Measurements from ENCODE around the gene SPOCK1. TPM values are rescaled to one million over a fixed set of nuclear protein-coding genes. Genes with fewer than 3 reads are reported as not detected.

SPOCK1 gene
- polyA plus RNA-seq, 1 donor = 6.3 TPM

- Histone ChIP-seq H3K4me3 (ENCODE audit: low read length) (no peak overlapping the region), H3K36me3 (ENCODE audit: control insufficient read depth, insufficient read depth, low read length) (no peaks in the 10 kb centered on the region), H3K9me3 (ENCODE audit: control insufficient read depth, low read depth, low read length) (no peaks in the 10 kb centered on the region), H3K4me1 (ENCODE audit: control insufficient read depth, insufficient read depth, low read length) (peaks cover 5% of the 10 kb centered on the region), H3K27me3 (ENCODE audit: control insufficient read depth, insufficient read depth, low read length) (peaks cover 2% of the 10 kb centered on the region), H3K27ac (ENCODE audit: low read length) (no peak overlapping the region)
- no CpG with 5 or more reads among the region's 1 CpG for WGBS (ENCODE audit: insufficient coverage, low lambda C conversion rate)
- DNase-seq = no peak
Measured at GRCh38 chr5:137148159-137148558, 351.0 kb downstream of the SPOCK1 start.

- no CpG with 5 or more reads among the region's 5 CpGs for WGBS (ENCODE audit: insufficient coverage, low lambda C conversion rate)
- H3K4me1 ChIP-seq (ENCODE audit: control insufficient read depth, insufficient read depth, low read length) = peaks cover 5% of the 10 kb centered on the region
- no peaks in the 10 kb centered on the region for H3K36me3 ChIP-seq (ENCODE audit: control insufficient read depth, insufficient read depth, low read length)
- H3K27me3 ChIP-seq (ENCODE audit: control insufficient read depth, insufficient read depth, low read length) = peaks cover 2% of the 10 kb centered on the region
- H3K4me3 ChIP-seq (ENCODE audit: low read length) = no peak overlapping the region
- no peak overlapping the region for H3K27ac ChIP-seq (ENCODE audit: low read length)
- H3K9me3 ChIP-seq (ENCODE audit: control insufficient read depth, low read depth, low read length) = no peaks in the 10 kb centered on the region
- no peak for DNase-seq
Measured at GRCh38 chr5:137147346-137147745, 351.8 kb downstream of the SPOCK1 start.

DNA sequence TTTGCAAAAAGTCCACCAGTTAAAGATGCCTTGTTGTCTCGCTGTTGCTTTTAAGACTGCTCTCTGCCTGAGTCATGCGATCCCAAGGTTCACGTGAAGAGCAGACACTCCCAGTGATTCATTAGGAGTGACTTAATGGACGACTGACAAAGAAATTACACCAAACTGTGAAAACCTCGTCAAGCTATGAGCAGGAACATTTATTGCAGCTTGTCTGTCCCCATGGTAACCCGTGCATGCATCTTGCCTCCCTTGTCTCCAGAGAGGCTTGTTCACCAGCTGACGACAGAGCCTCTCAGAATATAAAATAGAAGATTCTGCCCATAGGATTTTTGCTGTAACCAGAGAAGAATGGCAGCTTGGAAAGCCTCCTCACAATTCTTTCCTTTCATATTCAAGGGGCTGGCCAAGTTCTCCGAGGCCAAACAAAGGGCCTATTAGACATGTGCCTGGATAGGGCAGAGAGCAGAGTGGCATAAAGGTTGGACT lies 352.7 kb downstream of the SPOCK1 start:
- H3K9me3 ChIP-seq (ENCODE audit: control insufficient read depth, low read depth, low read length) = no peaks in the 10 kb centered on the region
- peaks cover 5% of the 10 kb centered on the region for H3K4me1 ChIP-seq (ENCODE audit: control insufficient read depth, insufficient read depth, low read length)
- H3K36me3 ChIP-seq (ENCODE audit: control insufficient read depth, insufficient read depth, low read length) = no peaks in the 10 kb centered on the region
- H3K27me3 ChIP-seq (ENCODE audit: control insufficient read depth, insufficient read depth, low read length) = peaks cover 2% of the 10 kb centered on the region
- peak overlapping the region; percentile 28 for H3K27ac ChIP-seq (ENCODE audit: low read length)
- no CpG with 5 or more reads among the region's 8 CpGs for WGBS (ENCODE audit: insufficient coverage, low lambda C conversion rate)
- H3K4me3 ChIP-seq (ENCODE audit: low read length) = no peak overlapping the region
- peak; percentile 82 to 94 for DNase-seq

DNA sequence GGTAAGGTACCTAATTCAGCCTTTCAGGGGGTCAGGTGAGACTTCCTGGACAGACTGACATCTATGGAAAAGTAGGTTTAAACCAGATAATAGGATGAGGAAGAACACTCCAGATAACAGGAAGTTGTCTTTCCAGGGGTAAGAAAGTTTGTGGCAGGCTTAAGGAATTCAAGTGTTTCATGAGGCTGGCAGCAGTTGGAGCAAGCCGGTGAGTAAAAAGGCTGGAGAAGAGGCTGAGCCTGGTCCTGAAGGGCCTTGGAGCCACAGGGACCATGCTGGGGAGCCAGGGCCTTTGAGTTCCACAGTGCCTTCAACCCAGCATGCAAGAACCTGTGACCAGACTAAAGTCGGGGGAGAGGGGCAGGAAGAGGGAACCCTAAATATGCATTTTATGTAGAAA lies 353.4 kb downstream of the SPOCK1 start:
- no peak overlapping the region for H3K27ac ChIP-seq (ENCODE audit: low read length)
- no peaks in the 10 kb centered on the region for H3K36me3 ChIP-seq (ENCODE audit: control insufficient read depth, insufficient read depth, low read length)
- peaks cover 5% of the 10 kb centered on the region for H3K4me1 ChIP-seq (ENCODE audit: control insufficient read depth, insufficient read depth, low read length)
- no peaks in the 10 kb centered on the region for H3K9me3 ChIP-seq (ENCODE audit: control insufficient read depth, low read depth, low read length)
- H3K4me3 ChIP-seq (ENCODE audit: low read length) = no peak overlapping the region
- peaks cover 2% of the 10 kb centered on the region for H3K27me3 ChIP-seq (ENCODE audit: control insufficient read depth, insufficient read depth, low read length)
- no CpG with 5 or more reads among the region's 2 CpGs for WGBS (ENCODE audit: insufficient coverage, low lambda C conversion rate)
- DNase-seq = no peak

DNA sequence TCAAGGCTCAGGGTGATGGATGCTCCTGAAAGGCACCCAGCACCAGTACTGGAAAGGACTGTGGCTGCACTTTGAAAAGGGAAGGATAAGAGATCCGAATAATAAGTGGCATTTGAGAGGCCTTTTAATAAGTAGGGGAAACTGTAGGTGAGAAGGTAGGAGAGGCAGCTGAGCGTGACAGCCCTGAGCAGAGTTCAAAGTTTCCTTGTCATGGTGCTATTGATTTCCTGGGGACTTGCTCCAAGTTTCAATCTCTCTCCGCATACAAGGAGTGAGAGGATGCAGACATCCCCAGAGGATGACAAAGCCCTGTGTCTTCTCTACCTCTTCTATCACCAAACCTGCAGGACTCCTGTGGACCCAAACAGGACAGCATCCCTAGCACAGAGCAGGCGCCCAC lies 354.5 kb downstream of the SPOCK1 start:
- Histone ChIP-seq H3K4me1 (ENCODE audit: control insufficient read depth, insufficient read depth, low read length) (peaks cover 5% of the 10 kb centered on the region), H3K27ac (ENCODE audit: low read length) (no peak overlapping the region), H3K36me3 (ENCODE audit: control insufficient read depth, insufficient read depth, low read length) (no peaks in the 10 kb centered on the region), H3K4me3 (ENCODE audit: low read length) (no peak overlapping the region), H3K9me3 (ENCODE audit: control insufficient read depth, low read depth, low read length) (no peaks in the 10 kb centered on the region), H3K27me3 (ENCODE audit: control insufficient read depth, insufficient read depth, low read length) (peaks cover 4% of the 10 kb centered on the region)
- peak; percentile 38 to 78 for DNase-seq
- WGBS (ENCODE audit: insufficient coverage, low lambda C conversion rate) = no CpG with 5 or more reads among the region's 4 CpGs

- no peak for DNase-seq
- H3K36me3 ChIP-seq (ENCODE audit: control insufficient read depth, insufficient read depth, low read length) = no peaks in the 10 kb centered on the region
- no peak overlapping the region for H3K27ac ChIP-seq (ENCODE audit: low read length)
- H3K4me3 ChIP-seq (ENCODE audit: low read length) = no peak overlapping the region
- WGBS (ENCODE audit: insufficient coverage, low lambda C conversion rate) = no CpG with 5 or more reads among the region's 7 CpGs
- H3K27me3 ChIP-seq (ENCODE audit: control insufficient read depth, insufficient read depth, low read length) = peaks cover 2% of the 10 kb centered on the region
- no peaks in the 10 kb centered on the region for H3K9me3 ChIP-seq (ENCODE audit: control insufficient read depth, low read depth, low read length)
- H3K4me1 ChIP-seq (ENCODE audit: control insufficient read depth, insufficient read depth, low read length) = peaks cover 5% of the 10 kb centered on the region
Measured at GRCh38 chr5:137142764-137143605, 356.1 kb downstream of the SPOCK1 start.

- no peaks in the 10 kb centered on the region for H3K9me3 ChIP-seq (ENCODE audit: control insufficient read depth, low read depth, low read length)
- peaks cover 2% of the 10 kb centered on the region for H3K27me3 ChIP-seq (ENCODE audit: control insufficient read depth, insufficient read depth, low read length)
- H3K36me3 ChIP-seq (ENCODE audit: control insufficient read depth, insufficient read depth, low read length) = no peaks in the 10 kb centered on the region
- no peak overlapping the region for H3K4me3 ChIP-seq (ENCODE audit: low read length)
- H3K27ac ChIP-seq (ENCODE audit: low read length) = no peak overlapping the region
- H3K4me1 ChIP-seq (ENCODE audit: control insufficient read depth, insufficient read depth, low read length) = peaks cover 5% of the 10 kb centered on the region
- WGBS (ENCODE audit: insufficient coverage, low lambda C conversion rate) = no CpG with 5 or more reads among the region's 3 CpGs
- no peak for DNase-seq
Measured at GRCh38 chr5:137142346-137142745, 356.8 kb downstream of the SPOCK1 start.

DNA sequence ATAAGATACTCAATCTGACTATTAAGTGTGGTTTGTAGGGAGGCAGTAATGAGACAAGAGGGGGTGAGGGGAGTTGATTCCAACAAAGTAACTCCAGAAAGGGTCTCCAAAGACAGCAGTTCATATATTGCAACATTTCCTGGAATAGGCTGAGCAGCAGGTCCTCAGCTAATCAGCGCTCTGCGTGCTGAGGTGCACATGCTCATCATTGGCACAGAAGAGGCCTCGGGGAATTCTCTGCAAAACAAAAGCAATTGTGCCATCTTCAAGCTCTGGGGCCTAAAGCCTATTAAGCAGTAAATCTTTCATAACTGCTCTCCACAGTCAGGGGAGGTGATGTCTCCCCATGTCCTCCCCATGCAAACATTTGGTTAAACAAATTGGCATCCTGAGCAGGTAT lies 357.3 kb downstream of the SPOCK1 start:
- H3K36me3 ChIP-seq (ENCODE audit: control insufficient read depth, insufficient read depth, low read length) = no peaks in the 10 kb centered on the region
- no peak for DNase-seq
- no CpG with 5 or more reads among the region's 3 CpGs for WGBS (ENCODE audit: insufficient coverage, low lambda C conversion rate)
- peaks cover 4% of the 10 kb centered on the region for H3K27me3 ChIP-seq (ENCODE audit: control insufficient read depth, insufficient read depth, low read length)
- no peak overlapping the region for H3K27ac ChIP-seq (ENCODE audit: low read length)
- H3K4me3 ChIP-seq (ENCODE audit: low read length) = no peak overlapping the region
- peaks cover 3% of the 10 kb centered on the region for H3K4me1 ChIP-seq (ENCODE audit: control insufficient read depth, insufficient read depth, low read length)
- H3K9me3 ChIP-seq (ENCODE audit: control insufficient read depth, low read depth, low read length) = no peaks in the 10 kb centered on the region

- no peak for DNase-seq
- Histone ChIP-seq H3K27ac (ENCODE audit: low read length) (no peak overlapping the region), H3K36me3 (ENCODE audit: control insufficient read depth, insufficient read depth, low read length) (no peaks in the 10 kb centered on the region), H3K4me1 (ENCODE audit: control insufficient read depth, insufficient read depth, low read length) (no peaks in the 10 kb centered on the region), H3K4me3 (ENCODE audit: low read length) (no peak overlapping the region), H3K27me3 (ENCODE audit: control insufficient read depth, insufficient read depth, low read length) (peaks cover 4% of the 10 kb centered on the region), H3K9me3 (ENCODE audit: control insufficient read depth, low read depth, low read length) (no peaks in the 10 kb centered on the region)
- no CpG with 5 or more reads among the region's 3 CpGs for WGBS (ENCODE audit: insufficient coverage, low lambda C conversion rate)
Measured at GRCh38 chr5:137136991-137137632, 362.0 kb downstream of the SPOCK1 start.

DNA sequence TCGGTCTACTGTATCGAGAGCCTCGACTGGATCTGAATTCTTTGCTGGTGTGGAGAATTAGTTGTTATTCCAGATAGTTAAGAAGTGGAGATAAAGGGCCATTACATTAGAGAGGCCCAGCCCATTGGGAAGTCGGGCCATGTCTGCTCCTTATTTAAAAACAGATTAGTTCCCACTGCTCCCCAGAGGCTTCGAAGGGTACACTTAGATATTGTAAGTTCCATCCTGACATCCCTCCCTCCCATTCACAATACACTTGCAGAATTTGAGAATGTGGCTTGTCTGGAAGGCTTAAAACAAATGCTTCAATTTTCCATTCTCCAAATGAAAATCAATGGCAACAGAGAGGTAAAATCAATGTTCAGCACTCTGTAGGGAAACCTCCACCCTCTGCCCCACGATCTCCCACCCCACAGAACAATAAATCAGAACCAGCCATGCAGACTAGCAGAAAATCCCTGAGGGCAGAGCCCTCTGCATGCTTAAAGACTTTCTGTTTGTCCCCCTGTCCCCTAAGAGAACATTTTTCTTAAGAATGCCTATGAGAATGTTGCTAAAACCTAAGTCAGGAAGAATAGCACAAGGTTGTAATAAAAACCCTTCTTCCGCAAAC lies 364.1 kb downstream of the SPOCK1 start:
- H3K4me1 ChIP-seq (ENCODE audit: control insufficient read depth, insufficient read depth, low read length) = no peaks in the 10 kb centered on the region

More for the DNA sequence above, 364.1 kb downstream of the SPOCK1 start:
- H3K4me3 ChIP-seq (ENCODE audit: low read length) = no peak overlapping the region
- peaks cover 4% of the 10 kb centered on the region for H3K27me3 ChIP-seq (ENCODE audit: control insufficient read depth, insufficient read depth, low read length)
- no peak for DNase-seq
- no peak overlapping the region for H3K27ac ChIP-seq (ENCODE audit: low read length)
- H3K36me3 ChIP-seq (ENCODE audit: control insufficient read depth, insufficient read depth, low read length) = no peaks in the 10 kb centered on the region
- WGBS (ENCODE audit: insufficient coverage, low lambda C conversion rate) = 100% methylated on average over 1 of the region's 7 CpGs
- no peaks in the 10 kb centered on the region for H3K9me3 ChIP-seq (ENCODE audit: control insufficient read depth, low read depth, low read length)
